HUES6 (cell line): ENCODE measurements around the gene UNC119B.
A peak's percentile ranks its signal among the peaks of the same experiment; 100 is the strongest.
"Not testable (repeated sequence)": the region's sequence is repeated elsewhere in the genome, so short reads cannot be mapped to it uniquely, and the experiment has no call there.

Experiments
- H3K27ac ChIP-seq: 2 replicates; pipeline ENCODE4 v1.7.0; 2013; ENCODE audit warnings: low read depth, mild to moderate bottlenecking, low read length, inconsistent platforms
- H3K27me3 ChIP-seq: 2 replicates; pipeline ENCODE4 v1.6.1; 2013; ENCODE audit warnings: low read length; ENCODE audit not compliant: control insufficient read depth, insufficient read depth
- H3K36me3 ChIP-seq: 2 replicates; pipeline ENCODE4 v1.6.1; 2013; ENCODE audit warnings: low read length; ENCODE audit not compliant: control insufficient read depth, insufficient read depth
- H3K4me1 ChIP-seq: 2 replicates; pipeline ENCODE4 v1.6.1; 2013; ENCODE audit warnings: low read length; ENCODE audit not compliant: control insufficient read depth, insufficient read depth
- H3K4me3 ChIP-seq: 2 replicates; pipeline ENCODE4 v1.5.1; 2013; ENCODE audit warnings: low read depth, low read length
- H3K9ac ChIP-seq: one replicate; pipeline ENCODE4 v1.6.1; 2013; ENCODE audit warnings: mild to moderate bottlenecking, low read length
- H3K9me3 ChIP-seq: 2 replicates; pipeline ENCODE4 v1.6.1; 2013; ENCODE audit warnings: low read depth, low read length; ENCODE audit not compliant: control insufficient read depth, insufficient read depth

The UNC119B gene

DNA sequence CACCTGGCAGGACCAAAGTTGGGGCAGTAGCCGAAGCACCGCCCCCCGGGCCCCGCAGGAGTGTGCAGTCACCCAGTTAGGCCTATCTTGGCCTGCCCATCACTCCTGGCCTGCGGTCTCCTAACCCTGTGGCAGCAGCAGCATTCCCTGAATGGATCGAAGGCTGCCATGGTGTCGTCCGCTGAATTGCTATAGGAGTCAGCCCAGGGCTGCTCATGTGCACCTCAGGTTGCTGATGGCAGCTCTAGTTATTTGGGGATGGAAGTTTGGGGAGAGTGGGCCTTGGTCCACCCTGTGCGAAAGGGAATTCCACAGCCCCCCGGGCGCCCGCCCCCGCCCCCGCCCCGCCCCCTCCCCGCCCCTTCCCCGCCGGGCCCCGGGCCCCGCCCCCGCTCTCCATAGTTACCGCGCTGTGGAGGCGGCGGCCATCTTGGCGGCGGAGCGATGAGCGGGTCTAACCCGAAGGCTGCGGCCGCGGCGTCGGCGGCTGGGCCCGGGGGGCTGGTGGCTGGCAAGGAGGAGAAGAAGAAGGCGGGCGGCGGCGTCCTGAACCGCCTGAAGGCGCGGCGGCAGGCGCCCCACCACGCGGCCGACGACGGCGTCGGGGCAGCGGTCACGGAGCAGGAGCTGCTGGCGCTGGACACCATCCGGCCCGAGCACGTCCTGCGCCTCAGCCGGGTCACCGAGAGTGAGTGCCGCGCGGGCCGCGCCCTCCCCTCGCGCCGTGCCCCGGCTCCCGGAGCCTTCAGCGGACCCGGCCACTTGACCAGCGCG, at the start of gene UNC119B:
TSS of gene UNC119B (plus strand) at position 428 of the 774 bp plus-strand sequence. CDS start at position 445, 17 bp downstream.
- no peaks in the 10 kb centered on the region for H3K9me3 ChIP-seq
- peaks cover 19% of the 10 kb centered on the region for H3K36me3 ChIP-seq
- peak within 1 kb of the TSS; percentile 91 for H3K9ac ChIP-seq
- no peaks in the 10 kb centered on the region for H3K27me3 ChIP-seq
- peak within 1 kb of the TSS; percentile 89 for H3K4me3 ChIP-seq
- peaks cover 12% of the 10 kb centered on the region for H3K4me1 ChIP-seq
- H3K27ac ChIP-seq = peak within 1 kb of the TSS; percentile 85

DNA sequence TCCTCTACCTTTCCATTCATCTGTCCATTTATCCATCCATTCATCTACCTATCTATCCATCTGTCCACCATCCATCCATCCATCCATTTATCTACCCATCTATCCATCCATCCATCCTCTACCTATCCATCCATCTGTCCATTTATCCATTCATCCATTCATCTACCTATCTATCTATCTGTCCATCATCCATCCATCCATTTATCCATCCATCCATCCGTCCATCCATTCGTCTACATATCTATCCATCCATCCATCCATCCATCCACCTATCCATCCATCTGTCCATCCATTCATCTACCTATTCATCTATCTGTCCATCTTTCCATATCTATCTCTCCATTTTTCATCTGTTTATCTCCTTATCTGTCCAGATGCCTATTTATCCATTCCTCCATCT, 48.8 kb upstream of the UNC119B start:
- Histone ChIP-seq H3K4me3 (no peak overlapping the region), H3K9me3 (no peaks in the 10 kb centered on the region), H3K36me3 (no peaks in the 10 kb centered on the region), H3K9ac (no peak overlapping the region), H3K27ac (no peak overlapping the region), H3K4me1 (no peaks in the 10 kb centered on the region), H3K27me3 (no peaks in the 10 kb centered on the region)

DNA sequence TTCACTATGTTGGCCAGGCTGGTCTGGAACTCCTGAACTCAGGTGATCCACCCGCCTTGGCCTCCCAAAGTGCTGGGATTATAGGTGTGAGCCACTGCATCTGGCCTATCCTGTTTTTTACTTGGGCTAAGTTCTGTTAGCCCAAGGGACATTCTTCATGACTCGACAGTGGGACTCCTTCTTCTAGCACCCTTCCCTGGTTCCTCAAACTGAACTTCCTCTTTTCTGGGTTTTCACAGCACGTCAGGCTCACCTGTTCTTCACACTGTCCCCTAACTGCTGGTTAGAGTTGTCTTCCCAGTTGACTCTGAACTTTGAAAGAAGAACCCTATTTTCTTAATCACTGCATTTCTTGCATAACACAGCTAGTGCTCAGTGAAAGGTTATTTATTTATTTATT, 47.4 kb upstream of the UNC119B start:
- peaks cover 4% of the 10 kb centered on the region; the same call in 1 of the 2 replicates for H3K4me1 ChIP-seq
- no peaks in the 10 kb centered on the region for H3K27me3 ChIP-seq
- no peaks in the 10 kb centered on the region for H3K36me3 ChIP-seq
- H3K9me3 ChIP-seq = no peaks in the 10 kb centered on the region
- H3K27ac ChIP-seq = no peak overlapping the region
- H3K9ac ChIP-seq = no peak overlapping the region
- no peak overlapping the region for H3K4me3 ChIP-seq

DNA sequence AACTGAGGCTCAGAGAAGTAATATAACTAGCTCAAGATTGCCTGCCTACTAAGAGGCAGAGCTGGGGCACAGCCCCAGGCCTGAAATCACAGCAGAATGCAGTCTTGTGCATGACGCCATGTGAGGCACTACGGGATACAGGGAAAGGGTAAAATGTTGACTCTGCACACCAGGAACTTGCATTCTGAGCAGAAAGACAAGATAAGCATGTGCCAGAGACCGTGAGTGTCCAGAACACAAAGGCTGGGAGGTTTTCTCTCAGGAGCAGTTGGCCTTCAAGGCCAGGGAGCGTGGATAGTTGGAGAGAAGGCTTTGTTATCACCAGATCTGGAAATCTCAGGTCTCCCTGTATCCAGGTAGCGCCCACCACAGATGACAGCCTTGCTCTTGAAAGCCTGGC, 46.5 kb upstream of the UNC119B start:
- peaks cover 12% of the 10 kb centered on the region for H3K4me1 ChIP-seq
- H3K36me3 ChIP-seq = no peaks in the 10 kb centered on the region
- no peak overlapping the region for H3K4me3 ChIP-seq
- no peak overlapping the region for H3K9ac ChIP-seq
- no peaks in the 10 kb centered on the region for H3K27me3 ChIP-seq
- H3K27ac ChIP-seq = no peak overlapping the region
- H3K9me3 ChIP-seq = no peaks in the 10 kb centered on the region

DNA sequence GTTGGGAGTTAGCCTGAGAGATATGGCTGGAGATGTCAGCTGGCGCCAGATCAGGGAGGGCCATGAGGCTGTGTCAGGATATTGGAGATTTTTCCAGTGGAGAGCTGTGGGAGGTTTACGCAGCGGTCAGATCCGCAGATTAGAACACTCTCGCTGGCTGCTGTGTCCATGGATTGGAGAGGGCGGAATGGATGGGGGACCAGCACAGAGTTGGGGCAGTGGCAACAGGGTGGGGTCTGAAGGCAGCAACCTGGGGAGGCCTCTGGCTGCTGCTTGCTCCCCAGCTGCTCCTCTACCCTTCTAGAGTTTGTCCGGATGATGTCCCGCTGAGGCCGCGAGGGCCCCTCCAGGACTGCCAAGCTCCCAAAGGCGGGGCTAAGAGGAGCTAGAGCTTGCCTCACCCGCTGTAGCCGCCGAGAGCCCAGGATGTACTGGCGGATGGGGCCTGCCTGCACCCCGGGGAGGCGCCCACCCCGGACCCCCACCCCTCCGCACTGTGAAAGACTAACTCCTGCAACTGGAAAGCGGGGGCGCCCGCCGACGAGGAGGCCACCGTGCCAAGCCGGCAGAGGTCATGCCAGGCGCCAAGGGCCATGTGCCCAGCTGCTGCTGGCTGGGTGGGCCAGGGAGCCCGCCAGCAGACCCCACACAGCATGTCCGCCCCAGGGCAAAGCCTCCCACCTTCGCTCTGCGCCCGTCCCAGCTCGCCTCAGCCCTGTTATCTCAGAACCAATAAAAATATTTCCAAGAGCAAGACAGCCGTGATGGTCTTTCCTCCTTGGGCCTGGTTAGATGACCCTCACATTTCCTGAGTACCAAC, 43.5 kb upstream of the UNC119B start:
- Histone ChIP-seq H3K27me3 (no peaks in the 10 kb centered on the region), H3K9ac (no peak overlapping the region), H3K4me1 (peaks cover 30% of the 10 kb centered on the region), H3K4me3 (no peak overlapping the region), H3K27ac (no peak overlapping the region), H3K36me3 (no peaks in the 10 kb centered on the region), H3K9me3 (no peaks in the 10 kb centered on the region)

DNA sequence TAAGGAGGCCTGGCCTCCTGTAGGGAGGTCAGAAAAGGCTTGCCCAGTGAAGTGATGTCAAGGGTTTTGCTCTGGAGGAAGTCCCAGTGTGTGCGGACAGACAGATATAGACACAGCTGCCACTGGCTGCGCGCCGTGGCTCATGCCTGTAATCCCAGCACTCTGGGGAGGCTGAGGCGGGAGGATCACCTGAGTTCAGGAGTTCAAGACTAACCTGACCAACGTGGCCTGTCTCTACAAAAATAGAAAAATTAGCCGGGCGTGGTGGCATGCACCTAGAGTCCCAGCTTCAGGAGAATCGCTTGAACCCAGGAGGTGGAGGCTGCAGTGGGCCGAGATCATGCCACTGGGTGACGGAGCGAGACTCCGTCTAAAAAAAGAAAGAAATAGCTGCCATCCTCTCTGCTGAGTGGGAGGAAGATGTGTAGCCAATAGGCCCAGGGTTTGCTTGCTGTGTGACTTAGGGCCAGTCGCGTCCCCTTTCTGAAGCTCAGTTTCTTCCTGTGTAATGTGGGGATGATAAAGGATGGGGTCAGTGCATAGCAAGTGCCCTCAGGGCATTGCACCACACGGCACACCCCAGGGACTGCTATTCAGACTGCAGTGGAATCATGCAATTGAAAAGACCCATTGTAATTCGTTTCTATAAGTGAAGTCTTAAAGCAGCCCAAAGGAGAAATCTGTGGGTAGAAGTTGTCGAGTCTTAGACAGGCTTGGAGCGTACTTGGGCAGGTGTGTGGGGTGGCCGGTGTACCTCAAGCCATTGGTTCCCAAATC, 42.0 kb upstream of the UNC119B start:
- H3K27me3 ChIP-seq = no peaks in the 10 kb centered on the region
- no peaks in the 10 kb centered on the region for H3K9me3 ChIP-seq
- no peaks in the 10 kb centered on the region for H3K36me3 ChIP-seq
- H3K27ac ChIP-seq = peak overlapping the region; percentile 71; the same call in 1 of the 2 replicates
- H3K4me1 ChIP-seq = peaks cover 30% of the 10 kb centered on the region
- peak overlapping the region; percentile 31; the same call in 1 of the 2 replicates for H3K4me3 ChIP-seq
- peak overlapping the region; percentile 41 for H3K9ac ChIP-seq

DNA sequence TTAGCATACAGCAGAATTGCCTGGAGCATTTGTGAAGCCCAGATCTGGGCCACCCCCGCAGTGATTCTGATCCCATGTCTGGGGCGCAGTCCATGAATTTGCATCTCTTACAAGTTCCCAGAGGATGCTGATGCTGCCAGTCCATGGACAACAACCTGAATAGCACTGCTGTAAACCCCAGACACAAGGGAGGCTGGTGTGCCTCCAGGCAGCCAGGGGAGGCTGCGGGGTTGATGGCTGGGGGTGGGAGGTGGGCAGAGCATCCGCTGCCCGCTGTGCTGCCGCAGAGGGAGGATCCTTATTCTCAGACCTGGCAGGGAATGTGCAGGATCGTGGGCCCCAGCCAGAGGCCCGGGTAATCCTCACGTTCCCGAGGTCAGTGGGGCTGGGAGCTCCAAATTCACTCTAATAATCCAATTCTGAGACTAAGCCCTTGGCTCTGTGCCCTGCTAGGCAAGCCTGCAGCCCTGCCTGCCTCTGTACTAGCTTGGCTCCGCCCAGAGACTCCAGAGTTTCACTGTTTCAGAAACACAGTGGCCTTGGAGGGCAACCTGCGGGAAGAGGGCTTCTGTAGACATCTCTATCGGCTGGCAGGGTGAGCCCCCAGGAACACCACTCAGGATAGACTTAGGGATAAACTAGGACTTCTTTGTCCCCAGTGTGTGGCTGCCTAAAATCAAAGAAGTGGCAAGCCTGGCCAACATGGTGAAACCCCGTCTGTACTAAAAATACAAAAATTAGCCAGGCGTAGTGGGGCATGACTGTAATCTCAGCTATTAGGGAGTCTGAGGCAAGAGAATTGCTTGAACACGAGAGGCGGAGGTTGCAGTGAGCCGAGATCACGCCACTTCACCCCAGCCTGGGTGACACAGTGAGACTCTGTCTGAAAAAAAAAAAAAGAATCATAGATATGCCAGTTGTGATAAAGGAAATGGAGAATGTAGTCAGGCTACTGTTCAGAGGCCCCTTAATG, 41.1 kb upstream of the UNC119B start:
- Histone ChIP-seq H3K9me3 (no peaks in the 10 kb centered on the region), H3K4me3 (peak overlapping the region; percentile 31; the same call in 1 of the 2 replicates), H3K27me3 (no peaks in the 10 kb centered on the region), H3K27ac (peak overlapping the region; percentile 71), H3K9ac (peak overlapping the region; percentile 49), H3K4me1 (peaks cover 30% of the 10 kb centered on the region), H3K36me3 (no peaks in the 10 kb centered on the region)

DNA sequence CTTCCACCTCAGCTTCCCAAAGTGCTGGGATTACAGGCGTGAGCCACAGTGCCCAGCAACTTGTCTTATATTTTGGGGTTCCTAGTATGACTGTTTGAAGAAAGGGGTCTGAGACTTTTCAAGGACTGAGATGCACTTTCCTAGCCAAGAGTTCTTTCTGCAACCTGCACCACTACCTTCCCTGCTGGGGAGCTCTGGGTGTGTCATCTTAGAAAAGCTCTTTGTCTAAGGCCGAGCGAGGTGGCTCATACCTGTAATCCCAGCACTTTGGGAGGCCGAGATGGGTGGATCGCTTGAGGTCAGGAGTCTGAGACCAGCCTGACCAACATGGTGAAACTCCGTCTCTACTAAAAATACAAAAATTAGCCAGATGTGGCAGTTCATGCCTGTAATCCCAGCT, 40.0 kb upstream of the UNC119B start:
- not testable (repeated sequence) for H3K27me3 ChIP-seq, H3K9me3 ChIP-seq, H3K4me3 ChIP-seq, H3K27ac ChIP-seq, H3K9ac ChIP-seq, H3K36me3 ChIP-seq
- peaks cover 30% of the 10 kb centered on the region for H3K4me1 ChIP-seq

DNA sequence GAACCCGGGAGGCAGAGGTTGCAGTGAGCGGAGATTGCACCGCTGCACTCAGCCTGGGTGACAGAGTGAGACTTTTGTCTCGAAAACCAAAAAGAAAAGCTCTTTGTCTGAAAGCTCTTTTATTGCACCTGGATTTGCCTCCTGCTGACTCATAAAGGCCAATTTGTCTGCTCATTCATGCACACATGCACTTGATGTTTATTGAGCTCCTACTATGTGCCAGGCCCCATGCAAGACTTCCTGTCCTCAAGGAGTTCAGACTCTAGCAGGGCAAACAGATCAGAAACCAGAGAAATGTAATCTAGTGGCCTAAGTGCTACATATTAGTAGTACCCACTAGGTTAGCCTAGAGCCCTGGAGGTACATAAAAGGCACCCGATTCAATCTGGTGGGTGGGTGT, 39.6 kb upstream of the UNC119B start:
- Histone ChIP-seq H3K4me3 (no peak overlapping the region), H3K9ac (no peak overlapping the region), H3K9me3 (no peaks in the 10 kb centered on the region), H3K4me1 (peaks cover 30% of the 10 kb centered on the region), H3K36me3 (no peaks in the 10 kb centered on the region), H3K27ac (no peak overlapping the region), H3K27me3 (no peaks in the 10 kb centered on the region)

DNA sequence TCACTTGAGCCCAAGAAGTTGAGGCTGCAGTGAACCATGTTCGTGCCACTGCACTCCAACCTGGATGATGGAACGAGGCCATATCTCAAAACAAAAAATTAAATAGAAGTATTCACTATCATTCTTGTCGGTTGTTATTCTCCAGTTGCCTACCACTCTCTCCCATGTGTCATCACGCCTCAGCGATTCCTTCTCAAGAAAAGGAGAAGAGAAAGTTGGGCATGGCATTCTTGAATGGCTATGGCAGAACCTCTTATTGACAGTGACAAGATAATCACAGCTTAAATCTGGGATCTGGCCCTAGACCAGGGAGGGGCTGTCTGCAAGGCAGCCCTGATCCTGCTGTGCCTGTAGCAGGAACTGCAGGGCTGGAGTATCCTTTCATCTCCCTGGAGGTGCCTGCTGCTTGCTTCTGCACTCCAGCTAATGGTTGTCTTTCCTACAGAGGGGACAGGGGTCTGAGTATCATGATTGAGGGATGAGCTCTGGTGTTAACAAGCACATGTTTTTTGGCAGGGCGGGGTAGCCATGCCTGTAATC, 36.1 kb upstream of the UNC119B start:
- no peak overlapping the region for H3K27ac ChIP-seq
- no peaks in the 10 kb centered on the region for H3K9me3 ChIP-seq
- H3K27me3 ChIP-seq = no peaks in the 10 kb centered on the region
- H3K36me3 ChIP-seq = no peaks in the 10 kb centered on the region
- H3K9ac ChIP-seq = no peak overlapping the region
- no peak overlapping the region for H3K4me3 ChIP-seq
- peaks cover 13% of the 10 kb centered on the region for H3K4me1 ChIP-seq
